DMS153 (cell line): ENCODE measurements around the gene LMX1B.
A peak's percentile ranks its signal among the peaks of the same experiment; 100 is the strongest.

Experiments used
- DNase-seq: peaks from one replicate; lab custom pipeline; 2025; lab: John Stamatoyannopoulos, UW

LMX1B gene

DNA sequence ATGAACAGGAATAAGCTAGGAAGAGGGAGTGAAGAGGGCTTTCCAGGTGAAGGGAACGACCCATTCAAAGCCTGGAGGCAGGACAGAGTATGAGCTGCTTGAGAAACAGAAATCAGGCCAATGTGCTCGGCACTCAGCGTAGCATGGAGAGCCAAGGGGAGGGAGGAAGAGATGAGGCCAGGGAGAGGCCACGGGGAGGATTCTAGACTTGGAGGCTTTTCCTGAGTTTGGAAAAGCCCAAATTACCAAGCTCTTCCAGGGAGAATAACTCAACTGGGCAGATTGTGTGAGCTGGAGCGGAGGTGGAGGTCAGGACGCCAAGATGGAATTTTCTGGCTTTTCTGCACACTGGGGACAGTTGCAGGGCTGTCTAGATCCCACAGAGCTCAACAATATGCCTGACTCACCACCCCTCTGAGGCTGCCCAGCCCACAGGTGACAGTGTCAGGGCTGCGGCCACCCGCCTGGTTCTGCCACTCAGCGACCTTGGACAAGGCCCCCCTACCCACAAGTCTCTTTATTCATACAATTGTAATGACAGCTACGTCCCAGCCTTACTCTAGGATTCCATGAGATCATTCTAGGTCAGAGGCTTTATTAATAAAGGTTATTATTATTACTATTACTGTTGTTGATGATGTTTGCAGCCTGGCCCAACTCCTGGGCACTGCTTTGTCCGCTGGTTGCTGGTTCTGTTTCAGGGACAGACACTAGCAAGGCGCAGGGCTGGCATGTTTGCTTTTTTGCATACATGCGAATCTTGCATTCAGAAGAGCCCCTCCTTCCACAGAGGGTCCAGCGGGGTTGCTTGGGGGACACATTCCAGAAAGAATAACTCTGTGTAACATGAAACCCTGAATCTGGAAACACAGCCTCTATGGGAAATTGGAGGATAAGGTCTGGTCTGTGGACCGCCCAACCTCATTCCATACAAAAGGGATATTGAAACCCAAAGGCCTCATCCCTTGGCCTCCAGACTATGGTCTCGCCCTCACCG lies 9.4 kb upstream of the LMX1B start:
- no peak for DNase-seq

DNA sequence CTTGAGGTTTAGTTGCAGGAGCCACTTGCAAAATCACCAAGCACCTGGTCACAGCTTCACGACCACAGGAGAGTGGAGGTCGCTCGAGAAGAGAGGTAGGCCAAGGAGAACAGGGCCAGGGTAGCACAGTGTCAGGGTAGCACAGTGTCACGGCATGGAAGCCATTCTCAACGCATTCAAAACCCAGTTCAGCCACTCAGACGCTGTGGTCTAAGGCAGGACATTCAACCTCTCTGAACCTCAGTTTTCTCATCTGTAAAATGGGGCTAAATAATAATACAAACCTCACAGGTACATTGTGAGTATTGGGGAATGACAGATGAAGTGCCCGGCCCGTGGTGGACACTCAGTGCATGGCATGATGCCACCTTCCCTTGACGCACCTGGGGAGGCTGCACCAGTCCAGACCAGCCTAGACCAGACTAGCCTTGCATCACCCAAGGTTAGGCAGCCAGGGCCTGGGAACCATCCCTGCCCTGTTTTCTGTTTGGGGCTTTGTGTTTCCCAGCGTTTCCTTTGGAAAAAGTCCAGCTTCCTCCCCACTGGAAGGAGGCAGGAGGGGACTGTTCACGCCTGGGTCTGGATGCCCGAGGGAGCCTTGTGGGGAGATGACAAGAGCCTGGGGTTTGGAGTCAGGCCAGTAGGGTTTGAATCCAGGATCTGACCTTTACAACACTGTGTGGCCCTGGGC lies 7.8 kb upstream of the LMX1B start:
- no peak for DNase-seq

DNA sequence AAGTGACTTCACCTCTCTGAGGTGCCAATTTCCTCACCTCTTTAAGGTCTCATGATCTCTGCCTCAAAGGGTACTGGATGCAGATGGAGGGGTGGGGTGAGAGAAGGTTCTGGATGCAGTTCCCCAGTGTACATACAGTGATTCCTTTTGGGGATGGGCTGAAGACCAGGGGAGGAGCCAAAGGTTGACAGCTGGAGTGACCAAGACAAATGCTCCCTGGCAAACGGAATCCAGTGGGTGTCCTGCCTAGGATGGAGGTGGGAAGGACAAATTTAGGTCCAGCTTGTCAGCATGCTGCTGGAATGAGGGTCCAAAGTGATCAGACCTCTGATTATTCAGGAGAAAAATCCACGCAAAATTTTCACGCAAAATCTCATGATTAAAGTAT lies 7.3 kb upstream of the LMX1B start:
- no peak for DNase-seq

DNA sequence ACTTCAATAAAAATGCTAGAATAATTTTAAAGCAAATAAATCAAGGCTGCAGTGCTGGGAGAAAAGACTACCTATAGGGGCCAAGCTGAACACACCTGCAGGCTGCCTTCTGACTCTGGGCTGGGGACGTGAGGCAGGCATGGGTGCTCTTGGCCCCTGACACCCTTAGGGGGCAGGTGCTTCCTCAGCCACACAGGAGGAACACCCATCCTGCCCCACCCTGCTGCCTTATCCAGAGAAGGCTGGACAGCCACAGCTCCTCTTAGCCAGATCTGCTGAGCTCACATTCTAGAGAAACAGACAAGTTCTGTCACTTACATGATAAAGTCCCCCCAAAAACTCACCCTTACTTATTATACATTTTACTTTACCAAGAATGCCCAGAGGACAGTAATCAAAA lies 6.6 kb upstream of the LMX1B start:
- DNase-seq = no peak

DNA sequence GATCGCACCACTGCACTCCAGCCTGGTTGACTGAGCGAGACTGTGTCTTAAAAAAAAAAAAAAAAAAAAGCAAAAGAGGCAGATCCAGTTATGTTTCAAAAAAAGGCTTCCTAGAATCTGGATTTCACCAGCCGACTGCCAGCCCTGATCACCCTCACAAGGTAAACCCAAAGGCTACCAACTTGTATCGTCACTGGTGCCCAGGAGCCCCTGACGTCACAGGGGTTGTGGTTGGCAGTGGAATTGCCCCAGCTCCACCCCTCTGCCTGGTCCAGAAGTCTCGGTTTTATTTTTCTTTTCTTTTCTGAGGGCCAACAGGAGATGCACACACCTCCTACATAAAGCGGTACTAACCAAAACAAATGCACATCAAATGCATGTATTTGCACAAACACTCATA lies 6.0 kb upstream of the LMX1B start:
- no peak for DNase-seq

DNA sequence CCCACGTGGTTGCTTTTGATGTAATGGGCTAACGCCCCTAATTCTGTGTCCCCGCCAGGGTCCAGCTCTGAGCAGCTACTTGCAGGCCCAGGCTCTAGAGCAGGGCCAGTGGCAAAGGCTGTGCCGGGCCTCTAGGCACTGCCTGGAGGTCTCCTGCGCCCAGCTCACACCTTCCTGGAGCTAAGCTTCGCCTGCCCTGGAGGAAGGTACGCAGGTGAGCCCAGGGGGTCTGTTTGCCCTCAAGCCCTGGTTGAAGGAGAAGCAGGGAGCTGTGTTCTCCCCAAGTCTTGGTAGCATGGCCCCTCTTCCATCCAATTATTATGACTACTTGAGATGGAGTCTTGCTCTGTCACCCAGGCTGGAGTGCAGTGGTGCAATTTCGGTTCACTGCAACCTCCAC lies 5.2 kb upstream of the LMX1B start:
- no peak for DNase-seq

DNA sequence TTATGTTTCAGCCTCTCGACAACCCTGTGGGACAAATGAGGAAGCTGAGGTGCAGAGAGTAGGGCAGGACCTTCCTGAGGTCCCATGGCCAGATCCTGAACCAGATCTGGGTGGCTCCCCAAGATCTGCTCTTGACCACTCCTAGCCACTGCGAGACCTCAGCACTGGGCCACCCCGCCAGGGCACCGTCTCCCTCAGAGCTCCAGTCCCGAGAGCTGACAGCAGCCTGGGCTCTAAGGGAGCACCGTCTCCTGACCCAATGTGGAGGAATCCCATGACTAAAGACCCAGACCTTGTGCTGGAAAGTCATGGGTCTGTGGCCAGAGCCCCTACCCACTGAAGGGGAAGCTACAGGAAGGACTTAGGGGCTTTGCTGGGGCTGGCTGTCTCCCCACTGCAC lies 4.5 kb upstream of the LMX1B start:
- no peak for DNase-seq

DNA sequence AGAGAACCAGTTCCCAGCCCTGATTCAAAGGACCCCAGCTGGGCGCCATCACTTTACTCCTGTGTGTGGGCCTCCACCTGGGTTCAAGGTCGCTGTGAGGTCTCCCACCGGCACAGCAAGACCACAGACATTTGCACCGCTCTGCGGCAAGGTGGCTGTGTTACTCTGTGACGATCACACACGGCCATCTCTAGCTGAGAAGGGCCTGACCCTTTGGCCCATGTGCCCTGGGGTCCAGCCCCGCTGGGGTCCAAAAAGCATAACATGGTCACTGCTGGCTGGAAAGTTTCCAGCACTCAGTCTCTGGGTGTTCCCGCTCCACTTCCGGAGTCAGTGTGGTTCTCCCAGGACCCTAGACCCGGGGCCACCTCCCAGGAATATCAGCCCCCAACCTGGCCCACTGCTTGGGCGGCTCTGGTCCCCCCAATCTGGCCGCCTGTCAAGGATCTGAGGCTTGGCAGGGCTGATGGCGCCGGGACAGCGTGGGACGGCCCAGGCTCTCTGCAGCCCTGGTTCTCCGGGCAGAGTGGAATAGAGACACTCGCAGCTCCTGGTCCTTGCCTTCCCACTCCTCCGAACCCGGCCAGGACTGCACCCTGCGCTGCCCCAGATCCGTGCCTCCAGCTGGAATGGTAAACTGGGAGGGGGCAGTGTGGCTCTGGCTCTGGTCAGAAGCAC lies 3.9 kb upstream of the LMX1B start:
- no peak for DNase-seq

DNA sequence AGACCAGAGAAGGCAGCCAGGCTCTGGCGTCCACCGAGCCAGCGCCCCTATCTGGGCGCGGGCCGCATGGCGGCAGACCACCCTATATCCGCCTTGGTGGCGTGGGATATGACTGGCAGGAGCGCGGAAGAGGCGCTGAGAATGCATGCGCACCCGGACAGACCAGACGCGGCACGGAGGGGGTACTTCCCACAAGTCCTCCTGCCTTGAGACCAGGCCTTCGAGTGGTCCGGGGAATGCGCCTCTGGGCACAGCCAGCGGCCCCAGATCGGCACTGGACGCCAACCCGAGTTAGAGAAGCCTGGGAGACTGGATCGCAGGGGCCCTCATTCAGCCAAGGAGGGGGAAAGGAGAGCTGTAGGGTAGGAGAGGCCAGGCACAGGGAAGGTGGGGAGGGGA lies 2.5 kb upstream of the LMX1B start:
- no peak for DNase-seq

DNA sequence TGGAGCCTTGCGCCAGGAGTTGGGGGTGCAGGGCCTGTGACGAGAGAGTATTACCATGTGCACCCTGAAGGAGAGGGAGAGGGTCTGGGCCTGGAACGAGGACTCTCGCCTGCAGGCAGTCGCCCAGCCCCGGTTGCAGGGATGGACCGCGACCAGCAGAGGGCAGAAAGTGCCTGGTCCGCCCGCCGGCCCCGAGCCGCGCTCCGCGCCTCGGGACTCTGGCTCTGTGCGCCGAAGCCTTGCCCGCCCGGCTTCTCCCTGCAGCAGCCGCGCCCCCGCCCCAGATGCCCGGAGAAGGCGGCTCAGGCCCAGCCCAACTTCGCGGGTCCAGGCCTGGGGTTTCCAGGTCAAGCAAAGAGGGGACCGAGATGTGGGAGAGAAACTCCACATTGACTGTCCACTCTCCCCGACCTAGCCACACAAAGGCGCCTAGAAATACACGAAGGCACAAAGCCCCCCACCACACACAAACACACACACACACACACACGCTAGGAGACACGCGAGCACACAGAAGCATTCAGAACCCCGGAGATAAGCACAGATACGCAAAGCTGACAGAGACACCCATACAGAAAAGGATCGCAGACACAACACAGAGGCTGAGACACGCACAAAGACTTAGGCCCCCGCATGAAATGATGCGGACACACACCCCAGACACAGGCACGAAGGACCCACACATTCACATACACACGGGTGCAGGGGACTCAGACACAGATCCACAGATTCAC lies 2.0 kb upstream of the LMX1B start:
- DNase-seq = peak; percentile 21

DNA sequence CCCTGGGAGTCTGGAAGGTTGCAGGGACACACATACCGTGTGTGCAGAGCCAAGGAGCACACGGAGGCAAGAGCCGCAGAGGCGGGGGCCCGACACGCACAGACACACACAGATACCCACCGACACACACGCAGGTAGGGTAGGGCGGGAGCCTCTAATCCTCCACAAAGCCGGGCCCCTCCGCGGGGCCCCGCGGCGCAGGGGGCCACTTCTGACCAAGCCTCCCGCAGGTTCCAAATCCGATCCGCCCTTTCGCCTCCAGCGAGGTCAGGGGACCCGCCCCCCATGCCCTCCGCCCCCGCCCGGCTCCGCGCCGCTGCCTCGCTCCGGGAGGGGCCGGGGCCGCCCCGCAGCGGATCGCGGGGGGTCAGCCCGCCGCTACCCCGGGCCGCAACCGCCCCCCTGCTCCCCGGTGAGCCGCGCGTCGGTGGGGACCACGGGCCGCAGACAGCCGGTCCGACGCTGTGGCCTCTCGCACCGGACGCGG lies 1.4 kb upstream of the LMX1B start:
- DNase-seq = no peak

DNA sequence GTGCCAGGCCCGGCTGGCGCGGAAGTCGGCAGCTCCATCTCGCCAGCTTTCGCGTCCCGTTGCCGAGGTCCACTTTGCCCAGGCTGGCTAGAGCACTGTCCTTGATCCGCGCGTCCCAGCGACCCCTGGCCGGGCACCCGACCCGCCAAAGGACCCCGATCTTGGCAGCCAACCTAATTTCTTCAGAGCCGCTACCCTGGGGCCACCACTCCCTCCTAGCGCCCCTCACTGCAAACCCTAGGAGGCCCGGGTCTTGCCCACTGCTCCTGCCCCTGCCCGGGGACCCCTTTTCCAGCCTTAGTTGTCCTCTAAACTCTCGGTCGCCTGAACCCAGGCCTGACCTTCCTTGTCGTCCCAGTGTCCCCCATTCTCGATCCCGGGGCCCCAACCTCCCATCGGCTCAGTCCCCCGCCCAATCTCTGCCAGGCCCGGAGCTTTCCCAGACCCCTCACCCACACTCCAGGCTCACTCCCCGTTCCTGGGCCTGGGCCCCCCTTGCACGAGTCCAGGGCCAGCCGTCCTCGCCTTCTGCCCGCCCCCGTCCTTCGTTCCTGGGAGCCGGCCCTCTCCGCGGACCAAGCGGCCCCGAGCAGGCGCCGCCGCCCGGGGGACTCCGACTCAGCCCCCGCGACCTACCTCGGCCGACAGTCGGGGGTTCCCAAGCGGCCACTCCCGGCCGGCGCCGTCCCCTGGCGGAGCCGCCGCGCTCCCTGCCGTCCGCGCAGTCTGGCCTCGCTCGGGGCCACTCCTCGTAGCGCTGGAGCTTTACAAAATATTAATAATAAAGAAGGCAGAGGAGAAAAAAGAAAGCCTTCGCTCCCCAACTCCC lies 701 bp upstream of the LMX1B start:
- no peak for DNase-seq

DNA sequence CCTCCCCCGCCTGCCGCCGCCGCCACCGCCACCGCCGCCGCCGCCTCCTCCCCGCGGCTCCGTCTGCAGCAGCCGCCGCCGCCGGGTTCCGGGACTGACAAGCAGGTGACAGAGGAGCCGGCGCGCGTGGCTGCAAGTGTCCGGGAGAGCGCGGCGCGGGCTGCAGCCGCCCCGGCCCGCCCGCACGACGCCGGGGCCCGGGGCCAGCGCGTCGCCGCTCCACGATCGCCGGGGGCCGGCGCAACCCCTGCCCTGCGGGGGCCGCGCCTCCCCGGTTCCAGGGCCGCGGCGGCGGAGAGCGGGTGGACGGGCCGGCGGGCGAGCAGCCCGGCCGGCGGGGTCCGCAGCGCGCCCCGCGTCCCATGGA lies 343 bp downstream of the LMX1B start:
- no peak for DNase-seq

DNA sequence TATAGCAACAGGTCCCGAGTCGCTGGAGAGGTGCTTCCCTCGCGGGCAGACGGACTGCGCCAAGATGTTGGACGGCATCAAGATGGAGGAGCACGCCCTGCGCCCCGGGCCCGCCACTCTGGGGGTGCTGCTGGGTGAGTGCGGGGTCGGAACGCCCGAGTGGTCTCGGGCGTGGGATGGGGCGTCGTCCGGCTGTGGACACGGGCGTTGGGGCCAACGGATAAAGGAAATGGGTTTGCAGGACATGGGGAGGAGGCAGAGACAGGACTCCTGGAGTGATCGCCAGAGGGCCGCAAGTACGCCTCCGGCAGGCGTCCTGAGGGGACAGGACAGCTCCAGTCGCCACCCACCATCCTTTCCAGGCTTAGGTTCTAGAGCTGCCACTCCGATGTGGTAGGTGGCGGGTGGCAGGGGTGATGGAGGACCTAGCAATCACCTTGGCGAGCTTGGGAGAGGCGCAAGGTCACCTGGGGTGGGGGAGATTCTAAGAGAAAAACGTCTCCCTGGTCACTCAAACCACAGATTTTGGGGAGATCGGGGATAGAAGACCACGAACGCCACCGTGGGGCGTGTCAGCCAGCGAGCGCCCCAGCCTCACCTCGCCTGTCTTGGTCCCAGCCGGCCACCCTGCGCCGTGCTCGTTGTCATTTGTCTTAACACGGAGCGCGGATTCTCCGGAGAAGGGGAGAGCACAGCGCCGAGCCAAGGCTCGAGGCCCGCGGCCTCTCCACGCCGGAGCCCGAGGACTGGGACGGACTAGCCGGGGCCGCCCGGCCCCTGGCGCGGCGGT lies 922 bp downstream of the LMX1B start:
- no peak for DNase-seq

DNA sequence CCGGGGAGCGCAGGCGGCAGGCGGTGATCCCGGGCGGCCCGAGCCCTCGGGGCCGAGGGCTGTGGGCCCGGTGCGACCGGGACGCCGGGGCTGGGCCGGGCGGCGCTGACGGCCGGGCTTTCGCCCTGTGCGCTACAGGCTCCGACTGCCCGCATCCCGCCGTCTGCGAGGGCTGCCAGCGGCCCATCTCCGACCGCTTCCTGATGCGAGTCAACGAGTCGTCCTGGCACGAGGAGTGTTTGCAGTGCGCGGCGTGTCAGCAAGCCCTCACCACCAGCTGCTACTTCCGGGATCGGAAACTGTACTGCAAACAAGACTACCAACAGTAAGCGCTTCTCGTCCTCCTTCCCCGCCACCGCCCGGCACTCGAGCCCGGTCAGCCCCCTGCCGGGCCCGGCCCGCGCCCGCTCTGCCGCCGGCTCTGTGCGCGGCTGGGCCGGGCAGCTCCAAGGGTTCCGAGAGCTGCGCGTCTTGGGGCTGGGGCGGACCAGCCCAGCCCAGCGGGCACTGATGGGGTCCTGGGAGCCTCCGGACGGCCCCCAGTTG lies 1.6 kb downstream of the LMX1B start:
- DNase-seq = peak; percentile 71

DNA sequence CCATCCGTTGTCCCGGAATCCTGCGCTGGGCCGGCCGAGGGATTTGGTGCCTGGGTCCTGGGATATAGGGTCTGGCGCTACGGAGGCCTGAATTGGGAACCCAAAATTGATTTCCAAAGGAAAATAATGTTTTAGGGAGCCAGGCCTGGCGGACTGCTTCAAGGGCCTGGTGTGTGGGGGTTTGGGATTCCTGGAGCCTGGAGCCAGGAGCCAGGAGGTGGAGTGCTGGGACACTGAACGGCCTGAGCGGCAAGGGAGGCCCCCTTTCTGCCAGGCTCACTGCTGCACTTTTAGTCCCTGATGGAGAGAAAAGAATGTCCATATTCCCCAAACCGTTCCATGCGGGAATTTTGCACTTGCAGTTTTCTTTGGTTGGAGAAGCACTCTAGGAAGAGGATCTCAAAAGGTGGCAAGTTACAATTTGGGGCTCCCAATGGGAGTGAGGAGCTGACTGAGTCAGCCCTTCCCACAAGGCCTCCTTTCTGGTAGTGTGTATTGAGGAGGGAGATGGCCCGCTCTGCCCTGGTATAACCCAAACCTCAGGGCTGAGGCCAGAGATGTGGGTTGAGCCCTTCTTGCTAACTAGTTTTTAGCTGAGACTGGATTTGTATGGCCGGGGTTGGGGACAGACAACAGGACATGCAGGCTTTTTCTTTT lies 2.2 kb downstream of the LMX1B start:
- DNase-seq = no peak

DNA sequence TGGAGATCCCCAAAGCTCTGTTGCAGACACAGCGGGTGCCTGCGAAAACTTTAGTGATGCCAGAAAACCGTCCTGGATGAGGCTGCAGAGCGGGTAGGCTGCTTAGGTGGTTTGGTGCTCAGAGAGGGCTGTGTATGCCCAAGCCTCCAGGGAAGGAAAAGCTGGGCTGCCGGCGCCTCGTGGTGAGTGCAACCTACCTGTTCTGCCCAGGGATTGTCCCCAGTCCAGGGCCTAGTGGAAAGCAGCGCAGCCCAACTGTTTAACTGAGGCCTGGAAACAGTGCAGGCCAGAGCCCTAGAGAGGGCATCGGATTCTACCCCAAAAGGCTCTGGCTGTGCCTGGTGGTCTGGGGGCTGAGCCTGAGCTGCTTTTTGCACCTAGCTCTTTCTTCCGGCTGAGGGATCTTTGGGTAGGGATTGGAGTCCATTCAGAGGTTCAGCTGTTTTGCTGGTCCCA lies 2.8 kb downstream of the LMX1B start:
- no peak for DNase-seq

DNA sequence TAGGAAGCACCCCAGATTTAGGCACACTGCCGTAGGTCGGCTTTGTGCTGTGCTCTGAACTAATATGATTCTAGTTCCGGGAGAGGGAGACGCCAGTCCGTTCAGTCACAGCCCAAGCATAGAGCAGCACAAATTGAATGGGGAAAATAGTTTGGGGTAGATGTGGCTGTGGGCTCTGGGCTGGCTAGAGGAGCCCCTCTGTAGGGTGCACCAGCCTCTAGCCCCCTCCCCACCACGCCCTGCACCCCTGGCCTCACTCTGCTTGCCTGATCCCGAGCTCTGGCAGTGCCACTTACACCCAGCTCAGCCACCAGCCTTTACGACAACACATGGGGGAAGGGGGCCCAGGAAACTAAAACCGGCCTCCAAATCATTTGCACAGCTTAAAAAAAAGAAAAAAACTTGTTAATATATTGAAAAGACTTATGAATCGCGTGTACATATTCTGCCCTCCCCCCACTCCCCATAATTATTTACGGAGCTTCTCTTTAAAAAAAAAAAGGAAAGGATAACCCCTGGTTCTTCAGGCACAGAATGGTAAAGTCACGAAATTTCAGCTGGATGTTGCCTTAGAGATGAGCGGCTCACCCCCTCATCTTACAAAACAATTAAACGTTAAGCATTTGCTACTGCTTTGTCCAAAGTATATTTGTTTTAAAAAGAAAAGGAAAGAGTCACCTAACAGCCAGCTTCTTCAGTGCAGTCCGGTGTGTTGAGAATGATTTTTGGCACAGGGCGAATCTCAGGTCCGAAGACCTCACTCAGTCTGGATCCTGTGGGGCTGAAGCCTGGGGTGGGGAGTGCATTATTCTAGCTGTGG lies 3.5 kb downstream of the LMX1B start:
- no peak for DNase-seq

DNA sequence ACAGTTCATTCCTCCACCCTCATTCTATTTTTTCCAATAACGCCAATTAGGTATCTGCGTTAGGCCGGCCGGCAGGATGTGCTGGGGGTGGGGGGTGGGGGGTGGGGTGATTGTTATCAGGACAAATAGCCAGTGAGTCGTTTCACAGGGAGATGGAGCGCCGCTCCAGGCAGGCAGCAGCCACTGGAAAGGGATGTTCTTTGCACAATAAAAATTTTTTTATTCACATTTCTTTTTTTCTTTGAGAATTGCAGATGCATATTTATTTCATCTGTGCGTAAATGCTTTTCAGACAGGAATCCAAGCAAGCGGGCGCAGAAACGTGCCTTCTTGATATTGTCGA lies 4.1 kb downstream of the LMX1B start:
- no peak for DNase-seq
